Hepatocyte (in vitro differentiated cells): ENCODE measurements around the gene YPEL1.

ENCODE experiments used
- CTCF ChIP-seq: fragments of 200-600 bp; sonication (generic); IDR thresholded peaks from 2 replicates; pipeline ENCODE4 v1.5.1; 2016; ENCODE audit warnings: antibody characterized with exemption, mild to moderate bottlenecking; ENCODE audit not compliant: poor library complexity
- EZH2phosphoT487 ChIP-seq: fragments of 200-600 bp; sonication (generic); IDR thresholded peaks from one replicate; pipeline ENCODE4 v1.6.1; 2018; ENCODE audit warnings: antibody characterized with exemption, mild to moderate bottlenecking, low read depth, moderate library complexity; ENCODE audit not compliant: unreplicated experiment, severe bottlenecking

- no peak for TF ChIP-seq CTCF
- no peak for TF ChIP-seq EZH2phosphoT487
Observed at GRCh38 chr22:21761086-21761485, 25.5 kb upstream of the YPEL1 start.
